Esophagus muscularis mucosa (tissue), 4 donors: ENCODE measurements around the gene PRKCH. TPM values are rescaled to one million over a fixed set of nuclear protein-coding genes. Genes with fewer than 3 reads are reported as not detected.

Experiments
- DNase-seq: peaks from one replicate; pipeline ENCODE4 v3.0.0-alpha.2; 2017; ENCODE audit errors: extremely low spot score
- H3K27ac ChIP-seq, 4 donors: fragments of 200-600 bp; sonication (generic); replicated peaks in 1 of 4; 1 replicate in 3 of 4; 2 replicates in 1 of 4; pipeline ENCODE4 v1.5.1; 2016 to 2019; ENCODE audit warnings: mild to moderate bottlenecking in 1 of 4
- H3K27me3 ChIP-seq, 4 donors: fragments of 200-600 bp; sonication (generic); one replicate each; pipeline versions ENCODE4 v1.5.1 to v1.6.0; 2016 to 2019
- H3K36me3 ChIP-seq, 4 donors: fragments of 200-600 bp; sonication (generic); one replicate each; pipeline ENCODE4 v1.5.1; 2016 to 2019
- H3K4me1 ChIP-seq, 4 donors: fragments of 200-600 bp; sonication (generic); one replicate each; pipeline ENCODE4 v1.5.1; 2016 to 2019
- H3K4me3 ChIP-seq, 4 donors: fragments of 200-600 bp; sonication (generic); 1 replicate in 2 of 4; 2 replicates in 2 of 4; pipeline ENCODE4 v1.5.1; 2016 to 2019; ENCODE audit warnings: mild to moderate bottlenecking in 4 of 4, moderate library complexity in 1 of 4
- H3K9me3 ChIP-seq, 4 donors: fragments of 200-600 bp; sonication (generic); 1 replicate in 3 of 4; 2 replicates in 1 of 4; pipeline ENCODE4 v1.5.1; 2016 to 2019
- CTCF ChIP-seq, 3 experiments: fragments of 200-600 bp in 2 of 3; fragments of 450-650 bp in 1 of 3; sonication (generic) in 2 of 3; IDR thresholded peaks; one replicate each; pipeline ENCODE4 v1.5.1; 2017 to 2019; ENCODE audit warnings: antibody characterized with exemption in 3 of 3, mild to moderate bottlenecking in 2 of 3, moderate library complexity in 1 of 3
- EP300 ChIP-seq: sonication (generic); formaldehyde crosslinking; IDR thresholded peaks from one replicate; pipeline ENCODE4 v1.6.1; 2017; ENCODE audit warnings: antibody characterized with exemption
- POLR2A ChIP-seq: fragments of 450-650 bp; IDR thresholded peaks from one replicate; pipeline ENCODE4 v1.6.1; 2017; ENCODE audit warnings: antibody characterized with exemption, moderate library complexity, mild to moderate bottlenecking, low read depth
- POLR2AphosphoS5 ChIP-seq, 2 donors: sonication (generic); formaldehyde crosslinking; IDR thresholded peaks; one replicate each; pipeline ENCODE4 v1.6.1; 2017; ENCODE audit warnings: antibody characterized with exemption in 2 of 2
- WGBS: methylation state at CpG from one replicate; pipeline ENCODE4 v1.1.5; 2018; 5-methylcytosine and 5-hydroxymethylcytosine counted together
- intact Hi-C: fragments of 100-400 bp; cut with DNase I; formaldehyde crosslinking; loops from one replicate; pipeline ENCODE4 v1.15.1; 2023
- total RNA-seq, 4 donors: library from RNA; depleted of rRNA; stranded (reverse); fragments of >200 nt; gene quantifications; one replicate each; pipeline versions ENCODE4 v1.1.0 to v1.2.1, GENCODE V29; 2016

Gene PRKCH
- total RNA-seq, 4 donors from 2014 or later = 13.3 to 67.6 (median 32.2) TPM

- intact Hi-C loops = loop anchor here (5.0 to 10.0 kb wide), 2 partner anchors 86 to 219 kb away; partner anchors contain the start of gene HIF1A
- DNase-seq = no peak
- Histone ChIP-seq H3K27ac (peak overlapping the region; percentile 64 to 76 (median 72)), H3K27me3 (no peaks in the 10 kb centered on the region), H3K9me3 (no peaks in the 10 kb centered on the region), H3K4me3 (no peak overlapping the region), H3K4me1 (peaks cover 63 to 75% (median 69%) of the 10 kb centered on the region in 4 donors), H3K36me3 (peaks cover 0 to 3% (median 0%) of the 10 kb centered on the region in 4 donors)
- TF ChIP-seq POLR2AphosphoS5 (IDR thresholded peaks at IDR 0.05) = no peak
- no peak for TF ChIP-seq POLR2A
- no peak for TF ChIP-seq CTCF (IDR thresholded peaks at IDR 0.05)
- no peak for TF ChIP-seq EP300
- WGBS = 75% methylated on average over 2 of the region's 2 CpGs
Observed at GRCh38 chr14:61476105-61476753, 154.8 kb downstream of the PRKCH start.

DNA sequence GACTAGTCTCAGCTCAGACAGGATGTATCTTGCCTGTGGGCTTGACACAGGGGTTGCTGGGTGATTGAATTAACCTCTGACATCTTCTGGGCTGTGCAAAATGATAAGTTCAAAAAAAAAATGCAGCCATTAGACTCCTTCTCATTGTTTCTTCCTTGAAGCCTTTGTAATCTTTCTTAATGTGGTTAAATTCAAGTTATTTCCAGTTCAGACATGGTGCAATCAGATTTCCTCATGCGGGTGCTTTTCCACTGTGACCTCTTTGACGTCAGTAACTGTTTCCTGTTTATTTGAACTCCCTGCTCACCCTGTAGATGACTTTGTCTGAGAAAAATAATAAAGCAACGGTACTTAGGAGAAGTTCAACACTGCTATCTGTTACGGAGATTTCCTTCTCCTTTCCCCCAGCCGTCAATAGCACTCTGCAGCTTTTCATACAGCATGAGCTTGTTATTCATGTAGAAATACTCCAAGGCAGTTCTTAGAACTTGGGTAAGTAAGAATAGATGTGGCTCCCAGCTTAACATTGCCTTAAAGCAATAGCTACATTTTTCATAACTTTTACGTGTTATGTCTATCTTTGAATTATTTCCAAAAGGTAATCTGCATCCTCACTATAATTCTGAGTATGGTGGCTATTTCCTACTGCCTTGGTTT is 155.5 kb downstream of the PRKCH start:
- no peak for DNase-seq
- H3K9me3 ChIP-seq = no peaks in the 10 kb centered on the region
- no peaks in the 10 kb centered on the region for H3K27me3 ChIP-seq
- 45% methylated on average over 6 of the region's 6 CpGs for WGBS
- H3K36me3 ChIP-seq = peaks cover 0 to 6% (median 0%) of the 10 kb centered on the region in 4 donors
- H3K4me3 ChIP-seq = peak overlapping the region in 1 of 4 donors; percentile 4
- peak overlapping the region; percentile 64 to 76 (median 72) for H3K27ac ChIP-seq
- intact Hi-C loops = loop anchor here (5.0 to 10.0 kb wide), 2 partner anchors 85 to 218 kb away; partner anchors contain the start of gene HIF1A
- TF ChIP-seq CTCF (IDR thresholded peaks at IDR 0.05) (no peak), POLR2A (no peak), POLR2AphosphoS5 (IDR thresholded peaks at IDR 0.05) (peak; percentile 62 to 80), EP300 (peak; percentile 60)
- H3K4me1 ChIP-seq = peaks cover 56 to 68% (median 63%) of the 10 kb centered on the region in 4 donors

GRCh38 chr14:61477712-61478462 is 156.5 kb downstream of the PRKCH start:
- no peaks in the 10 kb centered on the region for H3K9me3 ChIP-seq
- intact Hi-C loops = loop anchor here (5.0 to 10.0 kb wide), 2 partner anchors 84 to 217 kb away; partner anchors contain the start of gene HIF1A
- DNase-seq = no peak
- WGBS = 59% methylated on average over 7 of the region's 10 CpGs
- peak overlapping the region; percentile 64 to 76 (median 72) for H3K27ac ChIP-seq
- no peak for TF ChIP-seq CTCF (IDR thresholded peaks at IDR 0.05)
- peak in 1 of 2 donors; percentile 15 for TF ChIP-seq POLR2AphosphoS5 (IDR thresholded peaks at IDR 0.05)
- peaks cover 46 to 60% (median 54%) of the 10 kb centered on the region in 4 donors for H3K4me1 ChIP-seq
- H3K4me3 ChIP-seq = no peak overlapping the region
- H3K36me3 ChIP-seq = peaks cover 0 to 6% (median 0%) of the 10 kb centered on the region in 4 donors
- no peaks in the 10 kb centered on the region for H3K27me3 ChIP-seq

DNA sequence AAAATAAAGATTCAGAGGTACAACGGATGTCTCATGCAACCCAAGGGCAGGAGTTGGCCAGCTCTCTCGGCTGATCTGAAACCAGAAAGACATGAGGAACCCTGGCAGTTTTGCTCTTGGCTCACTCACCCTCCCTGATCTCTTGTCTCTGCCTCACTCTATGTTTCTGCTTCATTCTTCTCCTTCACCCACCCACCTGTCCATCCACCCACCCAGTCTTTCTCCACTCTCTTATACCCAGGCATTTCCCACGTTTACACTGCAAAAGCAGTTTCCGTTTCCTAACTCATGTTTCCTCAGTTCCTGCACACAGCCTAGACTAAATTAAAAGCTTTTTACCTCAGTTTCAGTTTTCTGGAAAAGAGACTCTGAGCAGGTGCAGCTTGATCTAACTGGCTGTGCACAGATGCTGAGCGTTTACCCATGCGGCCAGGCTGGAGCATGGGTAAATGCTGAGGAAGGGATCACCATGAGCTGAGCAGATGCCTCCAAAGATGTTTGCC is 157.6 kb downstream of the PRKCH start:
- intact Hi-C loops = loop anchor here (5.0 to 10.0 kb wide), 2 partner anchors 83 to 216 kb away; partner anchors contain the start of gene HIF1A
- no peak for DNase-seq
- Histone ChIP-seq H3K4me1 (peaks cover 40 to 57% (median 51%) of the 10 kb centered on the region in 4 donors), H3K27ac (peak overlapping the region in 2 of 4 donors; percentile 69 to 76), H3K27me3 (no peaks in the 10 kb centered on the region), H3K36me3 (peaks cover 0 to 6% (median 0%) of the 10 kb centered on the region in 4 donors), H3K4me3 (no peak overlapping the region), H3K9me3 (no peaks in the 10 kb centered on the region)
- TF ChIP-seq EP300 (no peak), POLR2A (no peak), CTCF (IDR thresholded peaks at IDR 0.05) (no peak), POLR2AphosphoS5 (IDR thresholded peaks at IDR 0.05) (no peak)
- WGBS = 67% methylated on average over 6 of the region's 6 CpGs
